SU-DHL-6 (cell line): ENCODE measurements around the gene PNMA1.

Experiments used
- H2AFZ ChIP-seq: fragments of 200-600 bp; sonication (generic); 2 replicates; pipeline ENCODE4 v1.6.1; 2014; ENCODE audit warnings: low read depth, mild to moderate bottlenecking, moderate library complexity, mixed read lengths, antibody characterized with exemption, low read length; ENCODE audit not compliant: severe bottlenecking
- H3F3A ChIP-seq: fragments of 200-600 bp; shearing (Covaris generic); 2 replicates; pipeline ENCODE4 v1.6.0; 2016; ENCODE audit warnings: antibody characterized with exemption, mild to moderate bottlenecking; ENCODE audit not compliant: insufficient read depth
- H3K27ac ChIP-seq: fragments of 200-600 bp; sonication (generic); 2 replicates; pipeline ENCODE4 v1.5.1; 2016; ENCODE audit warnings: low read depth, mild to moderate bottlenecking, low read length, moderate library complexity, mixed read lengths
- H3K27me3 ChIP-seq: fragments of 200-600 bp; sonication (generic), shearing (Covaris generic); 2 replicates; pipeline ENCODE4 v1.6.0; 2014; ENCODE audit warnings: mild to moderate bottlenecking, low read length
- H3K36me3 ChIP-seq: fragments of 200-600 bp; sonication (generic); 2 replicates; pipeline ENCODE4 v1.6.1; 2014; ENCODE audit warnings: mild to moderate bottlenecking, low read length, mixed read lengths
- H3K4me2 ChIP-seq: fragments of 300-600, 200-600 bp; shearing (Covaris generic), sonication (generic); 2 replicates; pipeline ENCODE4 v1.6.0; 2014; ENCODE audit warnings: low read length, low read depth, mild to moderate bottlenecking; ENCODE audit not compliant: poor library complexity, severe bottlenecking
- H3K4me3 ChIP-seq: fragments of 200-600 bp; sonication (generic); 2 replicates; pipeline ENCODE4 v1.5.1; 2014; ENCODE audit warnings: antibody characterized with exemption, low read length, mild to moderate bottlenecking, mixed read lengths; ENCODE audit not compliant: insufficient read depth, poor library complexity, severe bottlenecking
- H3K79me2 ChIP-seq: fragments of 200-600 bp; sonication (generic); 2 replicates; pipeline ENCODE4 v1.6.1; 2014; ENCODE audit warnings: mild to moderate bottlenecking, low read length, moderate library complexity; ENCODE audit not compliant: insufficient read depth
- H3K9ac ChIP-seq: fragments of 200-600 bp; sonication (generic); 2 replicates; pipeline ENCODE4 v1.7.0; 2014; ENCODE audit warnings: mild to moderate bottlenecking, low read length
- H3K9me2 ChIP-seq: fragments of 200-600 bp; sonication (generic); replicated peaks from 2 replicates; pipeline ENCODE4 v1.6.1; 2014; ENCODE audit warnings: low read length; ENCODE audit not compliant: insufficient read depth
- H3K9me3 ChIP-seq: fragments of 200-600 bp; sonication (generic); 2 replicates; pipeline ENCODE4 v1.6.1; 2014; ENCODE audit warnings: low read length, mixed read lengths; ENCODE audit not compliant: insufficient read depth
- H4K20me1 ChIP-seq: fragments of 200-600 bp; sonication (generic); 2 replicates; pipeline ENCODE4 v1.6.1; 2014; ENCODE audit warnings: low read depth, mild to moderate bottlenecking, antibody characterized with exemption, low read length, moderate library complexity, mixed read lengths
- CTCF ChIP-seq: fragments of 200-600 bp; sonication (generic); IDR thresholded peaks from one replicate; pipeline ENCODE4 v1.5.1; 2017; ENCODE audit warnings: antibody characterized with exemption, mild to moderate bottlenecking, low read length, moderate library complexity; ENCODE audit not compliant: insufficient read depth, poor library complexity, severe bottlenecking
- EZH2phosphoT487 ChIP-seq: fragments of 200-600 bp; sonication (generic), shearing (Covaris generic); conservative IDR thresholded peaks from 2 replicates; pipeline ENCODE4 v1.6.1; 2018; ENCODE audit warnings: mild to moderate bottlenecking, antibody characterized with exemption, low read length, moderate library complexity, mixed read lengths

The PNMA1 gene

GRCh38 chr14:73761618-73762355 lies 47.6 kb upstream of the PNMA1 start:
- Histone ChIP-seq H2AFZ (no peak overlapping the region), H3K36me3 (no peaks in the 10 kb centered on the region), H3K79me2 (peaks cover 35% of the 10 kb centered on the region), H3K27me3 (no peaks in the 10 kb centered on the region), H3K9me3 (no peaks in the 10 kb centered on the region), H4K20me1 (no peaks in the 10 kb centered on the region; the same call in 1 of the 2 replicates), H3K9ac (peak overlapping the region; percentile 96), H3K4me3 (peak overlapping the region; percentile 51), H3K27ac (peak overlapping the region; percentile 97), H3F3A (peaks cover 56% of the 10 kb centered on the region), H3K9me2 (no peaks in the 10 kb centered on the region), H3K4me2 (peak overlapping the region; percentile 81)
- TF ChIP-seq CTCF (no peak), EZH2phosphoT487 (no peak)

DNA sequence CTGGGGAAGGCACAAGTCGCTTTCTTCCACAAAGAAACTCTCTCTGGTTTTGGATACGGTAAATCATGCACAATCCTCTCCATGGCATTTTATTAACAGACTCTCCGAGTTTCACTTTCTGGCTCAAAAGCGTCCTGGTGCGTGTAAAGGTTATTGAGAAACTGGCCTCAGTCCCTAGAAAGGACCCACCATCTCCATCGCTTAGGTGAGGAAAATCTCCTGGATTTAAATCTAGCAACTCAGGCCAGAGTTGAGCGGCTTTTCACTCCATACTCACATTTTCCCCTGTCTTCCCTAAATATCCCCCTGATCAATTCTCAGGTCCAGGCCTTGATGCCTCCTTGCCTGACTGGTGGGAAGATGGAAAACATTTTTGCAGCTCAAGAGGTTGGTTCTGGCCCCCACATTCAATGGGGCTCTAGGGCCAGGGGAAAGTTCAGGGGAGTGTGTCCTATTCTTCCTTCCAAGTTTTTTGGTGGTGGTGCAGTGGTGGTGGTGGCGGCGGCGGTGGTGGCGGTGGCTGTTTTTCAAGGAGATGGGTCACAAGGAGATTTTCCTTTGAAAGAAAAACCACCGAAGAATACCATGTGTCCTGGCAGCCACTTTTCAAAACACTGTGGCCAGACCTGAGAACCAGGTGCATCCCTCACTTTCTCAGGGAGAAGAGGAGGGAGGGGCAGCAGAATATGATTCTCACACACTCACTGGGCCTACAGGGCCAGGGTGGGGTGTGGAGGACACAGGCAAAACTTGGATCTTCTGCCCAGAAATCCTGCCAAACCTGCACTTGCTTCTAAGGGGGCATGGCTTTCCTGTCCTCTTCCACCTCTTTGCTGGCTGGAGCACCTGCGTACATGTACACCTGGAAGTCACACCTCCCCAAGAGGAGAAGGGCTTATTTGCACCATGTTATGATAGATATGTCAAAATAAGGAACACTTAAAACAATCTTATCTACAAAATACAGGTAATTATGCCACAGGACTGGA lies 46.7 kb upstream of the PNMA1 start:
- Histone ChIP-seq H3K27ac (peak overlapping the region; percentile 97), H3K27me3 (no peaks in the 10 kb centered on the region), H4K20me1 (no peaks in the 10 kb centered on the region; the same call in 1 of the 2 replicates), H3K36me3 (no peaks in the 10 kb centered on the region), H3K79me2 (peaks cover 44% of the 10 kb centered on the region), H3K9me3 (no peaks in the 10 kb centered on the region), H3K9me2 (no peaks in the 10 kb centered on the region), H3K4me3 (peak overlapping the region; percentile 51), H3F3A (peaks cover 65% of the 10 kb centered on the region), H3K9ac (peak overlapping the region; percentile 96), H2AFZ (no peak overlapping the region), H3K4me2 (peak overlapping the region; percentile 81)
- TF ChIP-seq EZH2phosphoT487 (no peak), CTCF (no peak)

DNA sequence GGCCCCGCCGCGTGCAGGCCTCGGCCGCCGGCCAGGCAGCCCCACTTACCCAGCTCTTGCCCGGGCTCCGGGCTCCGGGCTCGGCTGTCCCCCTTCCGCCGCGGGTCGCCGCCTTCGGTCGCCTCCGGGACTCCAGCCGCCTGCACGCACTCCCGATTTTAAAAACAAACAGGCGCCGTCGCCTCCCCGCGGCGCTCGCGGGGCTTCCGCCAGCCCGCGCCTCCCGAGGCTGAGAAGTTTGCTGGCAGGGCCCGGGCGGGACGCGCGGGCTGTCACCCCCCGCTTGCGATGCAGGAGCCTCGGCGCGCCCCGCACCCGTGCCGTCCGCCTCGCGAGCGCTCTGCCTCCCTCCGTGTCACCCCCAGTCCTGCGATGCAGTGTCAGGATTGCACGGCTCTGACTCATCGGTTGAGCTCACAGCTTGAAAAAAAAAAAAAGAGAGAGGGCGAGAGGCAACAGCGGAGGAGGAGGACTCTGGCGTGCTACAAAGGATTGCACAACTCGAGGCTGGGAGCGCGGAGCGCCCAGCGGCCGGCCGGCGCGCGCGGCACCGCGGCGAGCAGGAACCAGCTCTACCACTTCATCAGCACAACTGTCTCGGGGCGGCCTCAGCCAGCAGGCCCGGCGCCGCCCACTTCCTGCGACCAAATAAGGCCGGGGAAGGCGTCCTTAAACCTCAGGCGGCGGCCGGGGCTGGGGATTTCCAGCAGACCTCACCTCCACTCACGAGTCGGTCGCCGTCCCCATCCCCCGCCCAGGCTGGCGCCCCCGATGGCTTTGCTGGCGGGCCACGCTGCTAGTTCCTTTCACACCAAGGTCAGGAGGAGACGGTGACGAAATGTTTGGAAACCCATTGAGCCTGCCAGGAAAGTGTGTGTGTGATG lies 45.8 kb upstream of the PNMA1 start:
- H3K4me3 ChIP-seq = peak overlapping the region; percentile 82
- H3K79me2 ChIP-seq = peaks cover 53% of the 10 kb centered on the region
- H3K27me3 ChIP-seq = no peaks in the 10 kb centered on the region
- no peak overlapping the region for H2AFZ ChIP-seq
- no peaks in the 10 kb centered on the region for H3K9me3 ChIP-seq
- peak overlapping the region; percentile 81 for H3K4me2 ChIP-seq
- H4K20me1 ChIP-seq = no peaks in the 10 kb centered on the region; the same call in 1 of the 2 replicates
- peak overlapping the region; percentile 97 for H3K27ac ChIP-seq
- no peaks in the 10 kb centered on the region for H3K9me2 ChIP-seq
- H3F3A ChIP-seq = peaks cover 74% of the 10 kb centered on the region
- no peaks in the 10 kb centered on the region for H3K36me3 ChIP-seq
- peak overlapping the region; percentile 96 for H3K9ac ChIP-seq
- TF ChIP-seq EZH2phosphoT487 (no peak), CTCF (no peak)
